GM12891 (cell line): ENCODE results near the gene KCNAB1.

Experiments
- POLR2A ChIP-seq: IDR thresholded peaks from 2 replicates; pipeline ENCODE4 v1.6.1; 2011; ENCODE audit warnings: low read depth, low read length, control low read depth
- POLR2AphosphoS5 ChIP-seq: IDR thresholded peaks from 2 replicates; pipeline ENCODE4 v1.6.1; 2011; ENCODE audit warnings: low read depth, low read length, control low read depth
- POU2F2 ChIP-seq: IDR thresholded peaks from 2 replicates; pipeline ENCODE4 v1.6.1; 2011; ENCODE audit warnings: low read depth, mild to moderate bottlenecking, control low read depth, low read length, moderate library complexity
- TAF1 ChIP-seq: IDR thresholded peaks from 2 replicates; pipeline ENCODE4 v1.6.1; 2011; ENCODE audit warnings: low read depth, low read length, control low read depth

DNA sequence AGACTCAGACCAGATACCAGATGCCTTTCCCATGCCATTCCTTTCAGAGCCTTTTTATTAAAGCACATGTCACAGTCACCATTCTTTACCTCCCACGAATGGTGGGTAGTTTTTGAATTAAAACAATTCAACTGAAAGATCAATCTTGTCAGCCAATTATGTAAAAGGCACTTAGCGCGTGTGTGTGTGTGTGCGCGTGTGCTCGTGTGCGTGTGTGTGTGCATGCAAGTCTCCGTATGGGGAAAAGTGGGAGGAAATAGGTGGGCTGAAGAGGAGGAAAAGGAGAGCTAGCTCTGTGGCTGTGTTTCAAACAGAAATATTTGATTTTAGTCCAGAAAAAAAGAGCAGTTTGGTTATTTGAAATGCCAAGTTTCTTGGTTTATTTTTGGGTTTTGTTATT, 177.2 kb downstream of the KCNAB1 start:
- TF ChIP-seq POLR2AphosphoS5 (no peak), POLR2A (no peak), TAF1 (no peak), POU2F2 (no peak)
